Coronary artery (tissue), 2 donors: Measurements from ENCODE around the gene HSPB9.

Experiments
- DNase-seq: peaks from one replicate; pipeline ENCODE4 v3.0.0-alpha.2; 2017; ENCODE audit warnings: low spot score
- H3K27ac ChIP-seq, 2 donors: fragments of 200-600 bp; sonication (generic); one replicate each; pipeline ENCODE4 v1.5.1; 2016 to 2019
- H3K4me3 ChIP-seq: fragments of 200-600 bp; sonication (generic); 2 replicates; pipeline ENCODE4 v1.5.1; 2016; ENCODE audit warnings: mild to moderate bottlenecking, moderate library complexity
- TF ChIP-seq, protein P1 (sequence below): fragments of 200-600 bp; sonication (generic); IDR thresholded peaks from one replicate; pipeline ENCODE4 v1.5.1; 2019; ENCODE audit warnings: antibody characterized with exemption

Gene HSPB9

DNA sequence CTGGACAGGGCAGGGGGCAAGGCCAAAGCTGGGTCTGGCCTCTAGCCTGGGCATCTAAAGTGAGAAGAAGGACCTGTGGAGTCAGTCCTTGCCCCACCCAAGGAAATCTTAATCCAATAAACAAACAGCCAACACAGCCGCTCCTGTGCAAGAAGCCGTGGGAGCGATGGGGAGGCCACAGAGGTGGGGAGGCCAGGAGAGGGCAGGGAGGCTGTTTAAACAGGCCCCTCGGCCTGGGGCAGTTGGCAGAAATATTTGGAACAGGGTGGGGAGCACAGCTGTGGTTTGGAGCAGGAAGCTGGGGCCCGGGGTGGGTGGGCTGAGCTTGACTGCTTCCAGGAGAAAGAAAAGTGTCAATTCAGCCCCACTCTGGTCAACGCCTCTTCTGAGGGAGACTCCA, 29.7 kb upstream of the HSPB9 start:
- Histone ChIP-seq H3K4me3 (no peak overlapping the region), H3K27ac (no peak overlapping the region)
- no peak for DNase-seq
- TF ChIP-seq, protein P1, sequence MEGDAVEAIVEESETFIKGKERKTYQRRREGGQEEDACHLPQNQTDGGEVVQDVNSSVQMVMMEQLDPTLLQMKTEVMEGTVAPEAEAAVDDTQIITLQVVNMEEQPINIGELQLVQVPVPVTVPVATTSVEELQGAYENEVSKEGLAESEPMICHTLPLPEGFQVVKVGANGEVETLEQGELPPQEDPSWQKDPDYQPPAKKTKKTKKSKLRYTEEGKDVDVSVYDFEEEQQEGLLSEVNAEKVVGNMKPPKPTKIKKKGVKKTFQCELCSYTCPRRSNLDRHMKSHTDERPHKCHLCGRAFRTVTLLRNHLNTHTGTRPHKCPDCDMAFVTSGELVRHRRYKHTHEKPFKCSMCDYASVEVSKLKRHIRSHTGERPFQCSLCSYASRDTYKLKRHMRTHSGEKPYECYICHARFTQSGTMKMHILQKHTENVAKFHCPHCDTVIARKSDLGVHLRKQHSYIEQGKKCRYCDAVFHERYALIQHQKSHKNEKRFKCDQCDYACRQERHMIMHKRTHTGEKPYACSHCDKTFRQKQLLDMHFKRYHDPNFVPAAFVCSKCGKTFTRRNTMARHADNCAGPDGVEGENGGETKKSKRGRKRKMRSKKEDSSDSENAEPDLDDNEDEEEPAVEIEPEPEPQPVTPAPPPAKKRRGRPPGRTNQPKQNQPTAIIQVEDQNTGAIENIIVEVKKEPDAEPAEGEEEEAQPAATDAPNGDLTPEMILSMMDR, result no peak

DNA sequence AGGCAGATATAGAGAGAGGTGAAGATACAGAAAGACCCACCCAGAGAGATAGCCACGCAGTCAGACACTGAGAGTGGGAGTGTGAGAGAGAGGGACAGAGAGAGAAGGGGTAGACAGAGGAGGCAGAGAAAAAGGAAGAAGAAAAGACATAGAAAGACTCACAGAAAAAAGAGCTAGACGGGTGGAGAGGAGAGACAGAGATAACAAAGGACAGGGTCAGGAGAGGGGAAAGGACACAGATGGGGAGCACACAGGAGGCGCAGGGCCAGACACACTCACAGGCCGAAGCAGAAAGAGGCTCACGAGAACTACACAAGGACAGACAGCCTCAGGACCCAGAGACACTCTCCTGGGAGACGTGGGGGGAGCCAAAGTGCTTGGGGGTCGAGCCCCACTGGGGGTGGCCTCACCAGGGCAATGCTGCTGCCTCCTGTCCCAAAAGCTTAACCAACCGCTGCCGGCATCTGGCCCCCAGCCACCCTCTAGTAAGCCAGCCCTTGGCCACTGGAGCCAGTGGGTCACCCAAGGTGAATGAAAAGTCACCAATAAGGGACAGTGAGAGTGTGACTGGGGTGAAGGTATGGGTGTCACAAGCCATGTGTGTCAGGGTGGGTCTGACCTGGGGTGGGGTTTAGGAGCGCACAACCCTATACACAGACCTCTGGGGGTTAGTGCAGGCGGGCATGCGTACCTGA, 28.1 kb upstream of the HSPB9 start:
- TF ChIP-seq, protein P1, result no peak
- Histone ChIP-seq H3K4me3 (no peak overlapping the region), H3K27ac (no peak overlapping the region)
- no peak for DNase-seq

DNA sequence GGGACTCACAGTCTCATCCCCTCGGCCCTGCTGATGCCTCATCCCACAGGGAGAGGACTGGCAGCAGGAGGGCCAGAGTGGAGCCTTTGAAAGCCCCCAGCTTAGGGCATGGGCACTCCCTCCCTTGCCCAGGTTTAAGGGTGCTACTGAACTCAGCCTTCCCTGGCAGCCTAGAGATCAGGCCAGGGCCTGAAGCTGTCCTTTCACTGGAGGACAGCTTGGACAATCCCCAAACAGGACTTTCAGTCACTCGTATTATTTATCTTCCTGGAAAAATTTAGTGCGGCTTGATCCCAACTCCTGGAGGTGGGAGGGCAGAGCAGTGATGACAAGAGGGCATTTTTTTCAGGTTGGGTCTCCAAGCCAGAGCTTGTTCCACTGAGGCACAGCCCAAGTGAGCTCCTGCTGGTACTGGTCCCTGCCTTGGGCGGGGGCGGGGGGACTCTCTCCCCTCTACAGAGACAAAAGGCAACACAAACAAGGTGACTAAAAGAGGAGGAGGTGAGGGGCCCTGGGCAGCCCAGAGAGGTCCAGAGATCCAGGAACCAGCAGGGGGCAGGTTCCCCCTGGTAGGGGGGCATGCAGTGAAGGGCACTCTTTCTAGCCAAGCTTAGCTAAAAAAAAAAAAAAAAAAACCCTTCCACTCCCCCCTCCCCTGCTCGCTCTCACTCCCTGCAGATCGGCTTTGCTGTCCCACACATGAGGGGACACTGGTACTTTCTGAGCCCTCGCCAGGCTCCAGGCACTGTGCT, 26.1 kb upstream of the HSPB9 start:
- no peak for DNase-seq
- H3K4me3 ChIP-seq, result no peak overlapping the region
- H3K27ac ChIP-seq, result no peak overlapping the region
- TF ChIP-seq, protein P1, result no peak

DNA sequence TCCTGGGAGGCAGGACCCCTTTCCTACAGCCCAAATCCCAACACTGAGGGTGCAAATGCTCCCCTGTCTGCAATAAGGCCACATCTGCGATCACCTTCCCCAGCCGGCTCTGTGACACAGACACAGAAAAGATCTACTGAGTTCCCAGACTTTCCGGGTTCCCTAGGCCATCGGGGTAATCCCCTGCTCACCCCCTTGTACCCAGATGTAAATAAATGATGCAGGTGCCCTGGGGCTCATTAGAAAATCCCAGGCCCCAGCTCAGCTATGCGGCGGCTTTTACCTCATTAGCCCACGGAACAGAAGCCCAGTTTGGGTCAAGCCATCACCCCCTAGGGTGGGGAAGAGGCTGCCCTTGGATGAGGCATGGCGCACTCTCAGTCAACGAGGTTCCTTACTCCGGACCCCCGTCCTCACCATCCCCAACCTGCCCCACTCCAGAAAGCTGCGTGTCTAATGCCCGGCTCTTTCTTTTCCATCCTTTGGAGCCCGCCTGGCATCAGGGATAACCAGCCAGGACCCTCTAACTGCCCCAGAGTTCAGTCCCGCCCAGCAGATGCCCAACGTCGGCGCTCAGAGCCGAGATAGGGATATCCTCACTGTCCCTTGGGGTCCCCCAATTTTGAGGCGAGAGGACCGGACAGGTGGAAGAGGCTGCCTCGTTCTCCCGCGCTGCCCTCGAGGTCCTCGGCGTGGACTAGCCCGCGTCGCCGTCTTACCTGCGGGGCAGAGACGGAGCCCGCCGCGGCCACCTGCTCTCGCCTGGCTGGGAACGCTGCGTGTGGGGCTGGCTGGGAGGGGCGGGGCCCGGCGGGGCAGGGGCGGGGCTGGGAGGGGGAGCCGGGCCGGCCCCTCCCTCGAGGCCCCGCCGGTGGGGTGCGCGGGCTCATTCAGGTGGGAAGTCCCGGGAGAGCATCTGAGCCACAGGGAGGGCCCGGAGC, 24.6 kb upstream of the HSPB9 start, which contains the start of gene ZNF385C:
ZNF385C (minus strand) TSS at position 783 of the 941 bp plus-strand sequence. CDS start 35,417 bp downstream, outside the sequence.
- no peak for DNase-seq
- Histone ChIP-seq H3K27ac (no peak within 1 kb of the TSS), H3K4me3 (peak within 1 kb of the TSS; percentile 41)
- TF ChIP-seq, protein P1, result no peak

DNA sequence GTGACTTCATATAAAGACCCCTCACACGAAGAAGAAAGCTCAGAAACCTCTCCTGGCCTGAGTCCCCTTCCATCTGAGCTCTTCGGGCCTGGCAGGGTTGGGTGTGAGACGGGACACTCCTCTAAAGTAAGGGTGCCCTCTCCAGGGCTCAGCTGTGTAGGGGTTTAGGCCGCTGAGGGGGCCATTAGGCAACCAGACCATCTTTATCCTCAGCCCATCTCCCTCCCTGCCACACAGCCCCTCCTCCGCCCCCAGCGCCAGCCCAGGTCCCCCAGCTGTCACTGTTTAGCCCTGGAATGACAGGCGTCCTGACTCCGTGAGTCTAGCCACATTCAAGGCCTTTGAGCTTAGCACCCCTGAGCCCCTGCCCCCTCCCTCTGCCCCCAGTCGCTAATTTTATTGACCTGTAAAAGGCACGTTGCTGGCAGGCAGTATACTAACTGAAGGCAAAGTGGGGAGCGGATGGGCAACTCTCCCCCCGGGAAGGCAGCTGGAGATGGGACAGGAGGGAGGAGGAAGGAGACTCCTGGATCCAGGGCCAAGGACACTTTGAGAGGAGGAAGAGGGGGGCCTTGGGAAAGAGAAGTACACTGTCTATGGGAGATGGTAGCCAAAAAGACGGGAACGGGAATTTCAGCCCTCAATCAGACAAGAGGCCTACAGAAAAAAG, 23.7 kb upstream of the HSPB9 start:
- no peak overlapping the region for H3K4me3 ChIP-seq
- no peak for DNase-seq
- H3K27ac ChIP-seq, result no peak overlapping the region
- TF ChIP-seq, protein P1, result no peak

DNA sequence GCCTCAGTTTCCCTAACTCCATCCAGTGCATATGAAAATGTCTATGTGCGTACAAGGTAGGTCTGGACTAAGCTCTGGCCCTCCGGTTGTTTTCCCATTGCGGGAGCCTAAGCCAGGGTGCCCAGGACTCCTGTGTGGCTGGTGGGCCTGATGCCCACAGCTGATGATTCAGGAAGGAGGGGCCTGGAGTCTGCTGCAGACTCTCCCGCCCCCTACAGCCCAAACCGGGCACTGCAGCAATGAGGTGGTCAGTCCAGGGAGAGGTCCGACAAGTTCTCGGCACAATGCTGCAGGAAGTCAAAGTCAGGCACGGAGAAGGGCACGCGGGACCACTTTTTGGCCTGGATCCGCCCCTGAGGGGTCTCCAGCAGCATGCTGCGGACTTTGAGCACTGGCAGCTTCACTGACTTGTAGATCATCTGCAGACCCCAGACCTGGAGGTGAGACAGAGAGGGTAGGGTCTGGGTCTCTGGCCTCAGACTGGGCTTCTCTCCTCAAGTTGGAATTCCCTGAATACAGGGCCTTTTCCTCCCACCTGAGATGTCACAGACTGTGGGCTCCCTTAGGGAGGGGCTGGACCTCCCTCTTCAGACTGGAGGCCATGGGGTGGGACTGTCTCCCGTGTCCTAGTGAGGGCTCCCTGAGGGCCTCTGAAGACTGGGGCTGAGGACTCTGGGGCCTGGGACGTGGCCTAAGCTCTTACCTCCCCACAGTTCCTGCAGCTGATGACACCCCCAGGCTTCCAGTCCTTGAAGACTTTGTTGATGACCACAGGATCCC, 20.9 kb upstream of the HSPB9 start:
- H3K4me3 ChIP-seq, result no peak overlapping the region
- DNase-seq, result no peak
- TF ChIP-seq, protein P1, result peak; percentile 44
- H3K27ac ChIP-seq, result no peak overlapping the region
